Esophagus squamous epithelium (tissue), 5 donors: ENCODE results near the gene FGF11. TPM values are rescaled to one million over a fixed set of nuclear protein-coding genes. Genes with fewer than 3 reads are reported as not detected.

Experiments
- DNase-seq: peaks from one replicate; lab custom pipeline; 2025; lab: John Stamatoyannopoulos, UW
- H3K27ac ChIP-seq, 4 donors: fragments of 200-600 bp; sonication (generic); one replicate each; pipeline ENCODE4 v1.5.1; 2016 to 2019; ENCODE audit warnings: mild to moderate bottlenecking in 1 of 4
- H3K27me3 ChIP-seq, 4 donors: fragments of 200-600 bp; sonication (generic); 1 replicate in 3 of 4; 2 replicates in 1 of 4; pipeline versions ENCODE4 v1.5.1 to v1.6.0; 2017 to 2021; ENCODE audit warnings: antibody characterized with exemption in 1 of 4
- H3K36me3 ChIP-seq, 3 donors: fragments of 200-600 bp; sonication (generic); one replicate each; pipeline ENCODE4 v1.5.1; 2016 to 2019
- H3K4me1 ChIP-seq, 3 donors: fragments of 200-600 bp; sonication (generic); one replicate each; pipeline ENCODE4 v1.5.1; 2017 to 2019
- H3K4me3 ChIP-seq, 4 donors: fragments of 200-600 bp; sonication (generic); 1 replicate in 3 of 4; 2 replicates in 1 of 4; pipeline ENCODE4 v1.5.1; 2016 to 2019; ENCODE audit warnings: mild to moderate bottlenecking in 2 of 4, moderate library complexity in 1 of 4
- H3K9me3 ChIP-seq, 3 donors: fragments of 200-600 bp; sonication (generic); one replicate each; pipeline ENCODE4 v1.5.1; 2016 to 2019
- CTCF ChIP-seq, 6 experiments: fragments of 450-650 bp in 4 of 6; fragments of 200-600 bp in 2 of 6; sonication (generic) in 2 of 6; IDR thresholded peaks; one replicate each; pipeline ENCODE4 v1.5.1; 2016 to 2019; ENCODE audit warnings: antibody characterized with exemption in 6 of 6, mild to moderate bottlenecking in 4 of 6, moderate library complexity in 4 of 6
- POLR2A ChIP-seq, 4 donors: fragments of 450-650 bp; IDR thresholded peaks; one replicate each; pipeline ENCODE4 v1.6.1; 2017; ENCODE audit warnings: antibody characterized with exemption in 4 of 4, mild to moderate bottlenecking in 4 of 4, moderate library complexity in 3 of 4
- WGBS, 2 donors: methylation state at CpG; one replicate each; pipeline ENCODE4 v1.1.5; 2018; 5-methylcytosine and 5-hydroxymethylcytosine counted together
- intact Hi-C: fragments of 100-400 bp; cut with DNase I; formaldehyde crosslinking; loops from one replicate; pipeline ENCODE4 v1.15.0; 2022
- total RNA-seq, 4 donors: library from RNA; depleted of rRNA; stranded (reverse); fragments of >200 nt; gene quantifications; one replicate each; pipeline ENCODE4 v1.1.0, GENCODE V29; 2016
- donor health status: DM: yes; HTN: yes; CAD: no.

The FGF11 gene
- total RNA-seq, 4 donors from 2014 or later, result 2.7 to 18.1 (median 6.1) TPM

DNA sequence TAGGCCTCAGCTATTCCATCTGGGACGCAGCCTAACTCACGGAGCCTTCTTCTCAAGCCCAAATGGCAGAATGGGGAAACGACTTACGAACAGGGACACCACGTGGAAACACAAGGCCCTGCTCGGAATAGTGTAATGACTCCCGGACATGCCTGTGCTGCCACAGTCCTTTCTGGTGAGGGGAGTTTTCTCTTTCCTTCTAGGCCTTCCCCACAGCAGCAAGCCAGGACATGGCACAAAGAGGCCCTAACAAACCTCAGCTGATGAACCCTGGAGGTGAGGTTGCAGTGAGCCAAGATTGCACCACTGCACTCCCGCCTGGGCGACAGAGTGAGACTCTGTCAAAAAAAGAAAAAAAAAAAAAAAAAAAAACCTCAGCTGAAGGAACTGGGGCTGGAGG is 24.8 kb downstream of the FGF11 start:
- 40 to 62% methylated on average over 5 to 9 of the region's 9 CpGs for WGBS, 2 donors
- Histone ChIP-seq H3K27ac (peak overlapping the region; percentile 34 to 71 (median 63)), H3K9me3 (no peaks in the 10 kb centered on the region), H3K4me3 (no peak overlapping the region), H3K4me1 (peaks cover 14 to 68% (median 17%) of the 10 kb centered on the region in 3 donors), H3K27me3 (no peaks in the 10 kb centered on the region), H3K36me3 (peaks cover 10 to 68% (median 11%) of the 10 kb centered on the region in 3 donors)
- DNase-seq, result no peak
- TF ChIP-seq POLR2A (IDR thresholded peaks at IDR 0.05), result no peak
- no peak for TF ChIP-seq CTCF (IDR thresholded peaks at IDR 0.05)
- intact Hi-C loops, result no loop called here

- DNase-seq, result no peak
- 89 to 93% methylated on average over 10 to 22 of the region's 33 CpGs for WGBS, 2 donors
- H3K4me1 ChIP-seq, result peaks cover 14 to 83% (median 17%) of the 10 kb centered on the region in 3 donors
Measured at GRCh38 chr17:7465597-7466275, 26.4 kb downstream of the FGF11 start.

GRCh38 chr17:7466318-7466638 is 27.0 kb downstream of the FGF11 start:
- no peaks in the 10 kb centered on the region for H3K27me3 ChIP-seq
- H3K27ac ChIP-seq, result peak overlapping the region; percentile 0 to 75 (median 65)
- H3K9me3 ChIP-seq, result no peaks in the 10 kb centered on the region
- WGBS, 2 donors, result 76 to 86% methylated on average over 5 of the region's 9 CpGs
- no peak for TF ChIP-seq POLR2A (IDR thresholded peaks at IDR 0.05)
- TF ChIP-seq CTCF (IDR thresholded peaks at IDR 0.05), result no peak
- no peak for DNase-seq
- intact Hi-C loops, result no loop called here
- peaks cover 17 to 84% (median 20%) of the 10 kb centered on the region in 3 donors for H3K4me1 ChIP-seq
- H3K4me3 ChIP-seq, result no peak overlapping the region
- peaks cover 10 to 68% (median 11%) of the 10 kb centered on the region in 3 donors for H3K36me3 ChIP-seq

More at GRCh38 chr17:7465597-7466275, 26.4 kb downstream of the FGF11 start:
- Histone ChIP-seq H3K9me3 (no peaks in the 10 kb centered on the region), H3K4me3 (no peak overlapping the region), H3K36me3 (peaks cover 10 to 68% (median 11%) of the 10 kb centered on the region in 3 donors), H3K27me3 (no peaks in the 10 kb centered on the region), H3K27ac (peak overlapping the region; percentile 0 to 75 (median 65))
- intact Hi-C loops, result no loop called here
- no peak for TF ChIP-seq POLR2A (IDR thresholded peaks at IDR 0.05)
- no peak for TF ChIP-seq CTCF (IDR thresholded peaks at IDR 0.05)

GRCh38 chr17:7466639-7467341 is 27.5 kb downstream of the FGF11 start:
- 65 to 78% methylated on average over 12 to 14 of the region's 16 CpGs for WGBS, 2 donors
- TF ChIP-seq CTCF (IDR thresholded peaks at IDR 0.05) (no peak), POLR2A (IDR thresholded peaks at IDR 0.05) (no peak)
- Histone ChIP-seq H3K4me1 (peaks cover 18 to 84% (median 25%) of the 10 kb centered on the region in 3 donors), H3K9me3 (no peaks in the 10 kb centered on the region), H3K36me3 (peaks cover 10 to 65% (median 11%) of the 10 kb centered on the region in 3 donors), H3K4me3 (no peak overlapping the region), H3K27ac (peak overlapping the region; percentile 0 to 75 (median 65)), H3K27me3 (no peaks in the 10 kb centered on the region)
- intact Hi-C loops, result no loop called here
- no peak for DNase-seq

DNA sequence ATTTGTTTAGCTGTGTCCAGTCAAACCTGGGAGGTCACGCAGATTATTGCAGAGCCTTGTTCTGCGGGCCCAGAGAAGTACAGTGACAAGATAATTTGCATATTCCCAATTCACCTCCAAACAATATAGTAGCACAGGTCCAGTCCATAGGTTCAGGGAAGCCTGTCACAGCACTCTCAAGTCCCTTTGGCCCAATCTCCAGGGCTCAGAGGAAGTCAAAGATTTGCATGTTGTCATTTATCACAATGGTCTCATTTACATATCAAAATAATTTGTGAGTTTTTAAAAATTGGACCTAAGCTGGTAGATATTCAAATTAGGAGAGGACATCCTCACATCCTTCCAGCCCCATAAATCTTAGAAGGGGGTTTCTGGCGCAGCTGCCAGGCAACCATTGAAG is 28.2 kb downstream of the FGF11 start:
- Histone ChIP-seq H3K4me3 (no peak overlapping the region), H3K4me1 (peaks cover 23 to 86% (median 32%) of the 10 kb centered on the region in 3 donors), H3K36me3 (peaks cover 7 to 58% (median 11%) of the 10 kb centered on the region in 3 donors), H3K27ac (peak overlapping the region in 3 of 4 donors; percentile 64 to 75 (median 66)), H3K9me3 (no peaks in the 10 kb centered on the region), H3K27me3 (no peaks in the 10 kb centered on the region)
- no peak for TF ChIP-seq POLR2A (IDR thresholded peaks at IDR 0.05)
- no peak for TF ChIP-seq CTCF (IDR thresholded peaks at IDR 0.05)
- no peak for DNase-seq
- intact Hi-C loops, result no loop called here
- 91 to 94% methylated on average over 2 to 3 of the region's 3 CpGs for WGBS, 2 donors
